HEK293 (cell line): ENCODE data around the gene LRRC70.

ENCODE experiments used
- CTCF ChIA-PET: fragments of 350-600 bp; formaldehyde crosslinking; extraction: SDS; loops from one replicate; lab custom pipeline; 2021; ENCODE audit warnings: antibody characterized with exemption; lab: Yijun Ruan, JAX
- POLR2A ChIA-PET: fragments of 300-600 bp; formaldehyde crosslinking; extraction: SDS; loops from one replicate; lab custom pipeline; 2020; ENCODE audit warnings: antibody characterized with exemption, inconsistent platforms; lab: Yijun Ruan, JAX
- H3K27ac ChIP-seq: fragments of 200-500 bp; sonication (Bioruptor generic); 2 replicates; pipeline ENCODE4 v1.5.1; 2014; ENCODE audit warnings: low read depth, low read length, control low read depth, inconsistent platforms; ENCODE audit errors: extremely low read depth
- H3K36me3 ChIP-seq, 2 experiments: fragments of 200-500 bp in 1 of 2; sonication (Bioruptor generic) in 1 of 2; 1 replicate in 1 of 2; 2 replicates in 1 of 2; pipeline ENCODE4 v1.5.1; 2014 to 2017; ENCODE audit warnings: inconsistent platforms in 2 of 2, low read length in 2 of 2; ENCODE audit not compliant: control insufficient read depth in 2 of 2, insufficient read depth in 1 of 2
- H3K4me1 ChIP-seq: fragments of 200-500 bp; sonication (Bioruptor generic); 2 replicates; pipeline ENCODE4 v1.5.1; 2014; ENCODE audit warnings: mild to moderate bottlenecking, low read length, inconsistent platforms; ENCODE audit not compliant: control insufficient read depth, insufficient read depth
- H3K4me3 ChIP-seq: 2 replicates; pipeline ENCODE4 v1.5.1; 2011; ENCODE audit warnings: low read depth, mild to moderate bottlenecking, control low read depth, low read length, moderate library complexity
- H3K9me3 ChIP-seq: fragments of 200-500 bp; sonication (Bioruptor generic); 2 replicates; pipeline ENCODE4 v1.5.1; 2014; ENCODE audit warnings: low read depth, low read length, inconsistent platforms; ENCODE audit not compliant: control insufficient read depth, insufficient read depth
- GFI1B ChIP-seq: fragments of 450-650 bp; formaldehyde crosslinking; IDR thresholded peaks from 2 replicates; pipeline ENCODE4 v1.5.1; 2016; ENCODE audit warnings: missing biosample characterization, missing genetic modification characterization
- KLF1 ChIP-seq: fragments of 450-650 bp; formaldehyde crosslinking; IDR thresholded peaks from 2 replicates; pipeline ENCODE4 v1.5.1; 2016; ENCODE audit warnings: missing biosample characterization, missing genetic modification characterization
- SCRT2 ChIP-seq: fragments of 450-650 bp; formaldehyde crosslinking; IDR thresholded peaks from 2 replicates; pipeline ENCODE4 v1.5.1; 2016; ENCODE audit warnings: missing biosample characterization, missing genetic modification characterization
- SETDB1 ChIP-seq: IDR thresholded peaks from one replicate; pipeline ENCODE4 v1.6.1; 2017; ENCODE audit warnings: mild to moderate bottlenecking, low read length, moderate library complexity, mixed read lengths; ENCODE audit not compliant: insufficient read length
- ZFHX2 ChIP-seq: fragments of 450-650 bp; formaldehyde crosslinking; conservative IDR thresholded peaks from 2 replicates; pipeline ENCODE4 v1.5.1; 2016; ENCODE audit warnings: missing biosample characterization, missing genetic modification characterization
- ZIC2 ChIP-seq: fragments of 450-650 bp; formaldehyde crosslinking; IDR thresholded peaks from 2 replicates; pipeline ENCODE4 v1.5.1; 2016; ENCODE audit warnings: missing biosample characterization, missing genetic modification characterization
- ZNF138 ChIP-seq: fragments of 450-650 bp; formaldehyde crosslinking; IDR thresholded peaks from 2 replicates; pipeline ENCODE4 v1.5.1; 2016; ENCODE audit warnings: missing biosample characterization, missing genetic modification characterization, borderline replicate concordance
- ZNF174 ChIP-seq: fragments of 450-650 bp; formaldehyde crosslinking; IDR thresholded peaks from 2 replicates; pipeline ENCODE4 v1.5.0; 2017; ENCODE audit warnings: missing biosample characterization, mild to moderate bottlenecking, missing genetic modification characterization
- ZNF19 ChIP-seq: fragments of 450-650 bp; formaldehyde crosslinking; IDR thresholded peaks from 2 replicates; pipeline ENCODE4; 2016; ENCODE audit warnings: missing biosample characterization, missing genetic modification characterization, low read depth
- ZNF221 ChIP-seq: fragments of 450-650 bp; formaldehyde crosslinking; IDR thresholded peaks from 2 replicates; pipeline ENCODE4 v1.5.1; 2017; ENCODE audit warnings: missing biosample characterization, missing genetic modification characterization, borderline replicate concordance
- ZNF302 ChIP-seq: fragments of 450-650 bp; formaldehyde crosslinking; IDR thresholded peaks from 2 replicates; pipeline ENCODE4 v1.5.1; 2016; ENCODE audit warnings: missing biosample characterization, missing genetic modification characterization, low read depth
- ZNF394 ChIP-seq: fragments of 450-650 bp; formaldehyde crosslinking; IDR thresholded peaks from 2 replicates; pipeline ENCODE4 v1.5.1; 2016; ENCODE audit warnings: missing biosample characterization, missing genetic modification characterization, mild to moderate bottlenecking, moderate library complexity, borderline replicate concordance
- ZNF626 ChIP-seq: fragments of 450-650 bp; sonication (Bioruptor Pico); formaldehyde crosslinking; IDR thresholded peaks from 2 replicates; pipeline ENCODE4 v1.5.1; 2018; ENCODE audit warnings: missing biosample characterization, missing genetic modification characterization, inconsistent platforms
- ZNF791 ChIP-seq: fragments of 450-650 bp; formaldehyde crosslinking; IDR thresholded peaks from 2 replicates; pipeline ENCODE4 v1.5.1; 2016; ENCODE audit warnings: missing biosample characterization, missing genetic modification characterization
- TF ChIP-seq, protein P1 (sequence below): fragments of 450-650 bp; formaldehyde crosslinking; IDR thresholded peaks from 2 replicates; pipeline ENCODE4 v1.5.1; 2017; ENCODE audit warnings: missing biosample characterization, mild to moderate bottlenecking, missing genetic modification characterization, moderate library complexity
- TF ChIP-seq, protein P2 (sequence below): fragments of 450-650 bp; formaldehyde crosslinking; IDR thresholded peaks from 2 replicates; pipeline ENCODE4 v1.5.1; 2016; ENCODE audit warnings: missing biosample characterization, missing genetic modification characterization

LRRC70 gene

DNA sequence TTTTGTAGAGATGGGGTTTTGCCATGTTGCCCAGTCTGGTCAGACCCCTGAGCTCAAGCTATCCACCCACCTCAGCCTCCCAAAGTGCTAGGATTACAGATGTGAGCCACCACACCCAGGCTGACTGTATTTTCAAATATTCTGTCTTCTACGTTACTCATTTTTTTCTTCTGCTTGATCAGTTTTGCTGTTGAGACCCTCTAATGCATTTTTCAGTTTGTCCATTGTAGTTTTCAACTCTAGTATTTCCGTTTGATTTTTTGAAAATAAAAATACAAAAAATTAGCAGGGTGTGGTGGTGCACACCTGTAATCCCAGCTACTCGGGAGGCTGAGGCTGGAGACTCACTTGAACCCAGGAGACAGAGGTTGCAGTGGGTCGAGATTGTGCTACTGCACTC, 10.5 kb upstream of the LRRC70 start (continued):
- TF ChIP-seq ZNF138 (tag by site-specific recombination) = no peak

DNA sequence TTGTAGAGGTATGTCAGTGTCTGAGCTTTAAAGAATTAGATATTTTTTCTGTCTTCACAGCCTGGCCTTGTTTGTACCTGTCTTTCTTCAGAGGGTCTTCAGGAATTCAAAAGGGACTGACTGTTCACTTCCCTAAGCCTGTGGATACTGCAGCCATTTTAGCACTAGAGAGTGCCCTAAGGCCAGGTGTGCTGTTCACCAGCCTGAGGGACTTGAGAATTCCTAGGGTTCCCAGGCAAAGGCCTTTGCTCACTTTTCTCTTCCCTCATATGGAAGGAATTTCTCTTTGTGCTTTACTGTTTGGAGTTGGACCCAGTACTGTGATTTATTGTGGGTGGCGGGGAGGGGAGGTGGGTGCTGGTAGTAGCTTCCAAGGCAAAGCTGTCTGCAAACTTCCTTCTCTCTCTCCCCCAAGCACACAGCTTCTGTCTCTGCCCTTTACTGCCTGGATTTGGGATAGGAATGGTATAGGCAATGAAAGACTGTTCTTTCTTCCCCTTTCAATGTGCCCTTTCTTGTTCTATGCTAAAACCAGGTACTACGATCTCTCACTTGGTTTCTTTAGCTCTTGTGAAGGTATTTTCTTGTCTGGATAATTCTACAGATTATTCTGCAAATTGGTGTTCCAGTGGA, 9.7 kb upstream of the LRRC70 start:
- peaks cover 10 to 11% of the 10 kb centered on the region in 2 experiments; a peak in 2 of 3 replicates for H3K36me3 ChIP-seq
- no peaks in the 10 kb centered on the region for H3K4me1 ChIP-seq
- CTCF ChIA-PET = interaction anchor here (0.6 to 0.7 kb wide), 2 partner anchors 114 to 557 kb away, joined by 4 read pairs; no protein-coding TSS in a partner anchor
- TF ChIP-seq, protein P1, sequence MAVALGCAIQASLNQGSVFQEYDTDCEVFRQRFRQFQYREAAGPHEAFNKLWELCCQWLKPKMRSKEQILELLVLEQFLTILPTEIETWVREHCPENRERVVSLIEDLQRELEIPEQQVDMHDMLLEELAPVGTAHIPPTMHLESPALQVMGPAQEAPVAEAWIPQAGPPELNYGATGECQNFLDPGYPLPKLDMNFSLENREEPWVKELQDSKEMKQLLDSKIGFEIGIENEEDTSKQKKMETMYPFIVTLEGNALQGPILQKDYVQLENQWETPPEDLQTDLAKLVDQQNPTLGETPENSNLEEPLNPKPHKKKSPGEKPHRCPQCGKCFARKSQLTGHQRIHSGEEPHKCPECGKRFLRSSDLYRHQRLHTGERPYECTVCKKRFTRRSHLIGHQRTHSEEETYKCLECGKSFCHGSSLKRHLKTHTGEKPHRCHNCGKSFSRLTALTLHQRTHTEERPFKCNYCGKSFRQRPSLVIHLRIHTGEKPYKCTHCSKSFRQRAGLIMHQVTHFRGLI (tag by site-specific recombination) = no peak
- TF ChIP-seq SCRT2 (tag by site-specific recombination) = no peak
- TF ChIP-seq ZNF19 = no peak
- no peak for TF ChIP-seq ZIC2
- no peak for TF ChIP-seq SETDB1
- TF ChIP-seq ZNF221 = no peak
- TF ChIP-seq ZNF394 (tag by site-specific recombination) = no peak
- no peak for TF ChIP-seq GFI1B
- TF ChIP-seq ZFHX2 (tag by site-specific recombination) = no peak
- TF ChIP-seq ZNF791 (tag by site-specific recombination) = no peak
- TF ChIP-seq, all 188 proteins: peak for 0
- Histone ChIP-seq H3K4me3 (no peak overlapping the region), H3K27ac (no peak overlapping the region), H3K9me3 (no peaks in the 10 kb centered on the region)
- POLR2A ChIA-PET = no interaction called here

DNA sequence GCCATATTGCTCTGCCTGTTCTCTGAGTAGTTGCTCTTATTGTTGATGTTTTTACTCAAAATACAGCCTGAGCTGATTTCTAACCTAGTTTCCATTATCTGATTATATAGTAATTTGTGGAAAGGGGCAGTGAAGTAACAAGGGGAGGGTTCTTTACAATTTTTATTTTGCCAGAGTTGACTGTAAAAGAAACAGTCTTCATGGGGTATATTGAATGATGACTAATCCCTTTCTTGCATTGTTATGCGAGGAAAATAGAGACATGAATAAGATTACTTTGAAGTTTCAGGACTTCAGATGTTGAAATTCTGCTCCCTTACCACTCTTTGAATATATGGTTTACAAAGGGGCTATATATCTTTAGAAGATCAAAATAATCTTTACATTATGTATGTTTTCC, 9.1 kb upstream of the LRRC70 start:
- POLR2A ChIA-PET = no interaction called here

DNA sequence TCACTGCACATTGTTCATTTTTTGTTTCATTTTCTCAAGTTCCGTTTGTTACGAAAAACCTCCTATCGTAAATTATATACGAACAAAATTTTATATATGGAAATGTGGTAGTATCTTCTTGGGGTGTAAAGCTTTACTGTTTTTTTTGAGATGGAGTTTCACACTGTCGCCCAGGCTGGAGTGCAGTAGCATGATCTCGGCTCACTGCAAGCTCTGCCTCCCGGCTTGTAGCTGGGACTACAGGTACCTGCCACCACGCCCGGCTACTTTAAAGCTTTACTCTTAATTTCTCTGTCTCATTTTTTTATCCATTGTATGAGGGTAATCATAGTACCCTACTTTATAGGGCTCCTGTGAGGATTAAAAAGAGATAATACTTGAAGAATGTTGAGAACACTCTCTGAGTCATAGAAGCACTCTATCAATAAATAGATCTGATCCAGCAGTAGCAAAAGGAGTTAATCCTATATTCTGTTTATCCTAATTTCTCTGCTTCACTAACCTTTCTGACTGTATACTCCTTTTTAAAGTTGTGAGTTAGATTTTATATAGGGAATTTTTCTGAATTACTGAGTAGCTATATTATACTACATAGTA, 5.6 kb upstream of the LRRC70 start:
- H3K27ac ChIP-seq = no peak overlapping the region
- H3K4me3 ChIP-seq = no peak overlapping the region
- TF ChIP-seq, protein P2, sequence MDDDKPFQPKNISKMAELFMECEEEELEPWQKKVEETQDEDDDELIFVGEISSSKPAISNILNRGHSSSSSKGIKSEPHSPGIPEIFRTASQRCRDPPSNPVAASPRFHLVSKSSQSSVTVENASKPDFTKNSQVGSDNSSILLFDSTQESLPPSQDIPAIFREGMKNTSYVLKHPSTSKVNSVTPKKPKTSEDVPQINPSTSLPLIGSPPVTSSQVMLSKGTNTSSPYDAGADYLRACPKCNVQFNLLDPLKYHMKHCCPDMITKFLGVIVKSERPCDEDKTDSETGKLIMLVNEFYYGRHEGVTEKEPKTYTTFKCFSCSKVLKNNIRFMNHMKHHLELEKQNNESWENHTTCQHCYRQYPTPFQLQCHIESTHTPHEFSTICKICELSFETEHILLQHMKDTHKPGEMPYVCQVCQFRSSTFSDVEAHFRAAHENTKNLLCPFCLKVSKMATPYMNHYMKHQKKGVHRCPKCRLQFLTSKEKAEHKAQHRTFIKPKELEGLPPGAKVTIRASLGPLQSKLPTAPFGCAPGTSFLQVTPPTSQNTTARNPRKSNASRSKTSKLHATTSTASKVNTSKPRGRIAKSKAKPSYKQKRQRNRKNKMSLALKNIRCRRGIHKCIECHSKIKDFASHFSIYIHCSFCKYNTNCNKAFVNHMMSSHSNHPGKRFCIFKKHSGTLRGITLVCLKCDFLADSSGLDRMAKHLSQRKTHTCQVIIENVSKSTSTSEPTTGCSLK (tag by site-specific recombination) = no peak
- POLR2A ChIA-PET = no interaction called here
- CTCF ChIA-PET = interaction anchor here (0.6 kb wide), 1 partner anchor 315 kb away, joined by 3 read pairs; no protein-coding TSS in a partner anchor
- no peaks in the 10 kb centered on the region for H3K9me3 ChIP-seq
- peaks cover 8% of the 10 kb centered on the region; the same call in 1 of the 2 replicates for H3K4me1 ChIP-seq
- peaks cover 0 to under 1% of the 10 kb centered on the region in 2 experiments; a peak in 1 of 3 replicates for H3K36me3 ChIP-seq

More for the DNA sequence above, 9.1 kb upstream of the LRRC70 start:
- CTCF ChIA-PET = no interaction called here
- Histone ChIP-seq H3K27ac (no peak overlapping the region), H3K9me3 (no peaks in the 10 kb centered on the region), H3K4me1 (no peaks in the 10 kb centered on the region), H3K36me3 (peaks cover 10 to 11% of the 10 kb centered on the region in 2 experiments; a peak in 2 of 3 replicates)
- TF ChIP-seq, protein P1 (tag by site-specific recombination) = no peak
- TF ChIP-seq ZNF174 (no peak), KLF1 (no peak), ZNF626 (tag by site-specific recombination) (no peak), ZNF302 (tag by site-specific recombination) (no peak)
- TF ChIP-seq, all 188 proteins: peak for 0
- H3K4me3 ChIP-seq = no peak overlapping the region
